ENCODE measurements around the gene SLC25A13. TPM values are rescaled to one million over a fixed set of nuclear protein-coding genes. Genes with fewer than 3 reads are reported as not detected.

Gene SLC25A13
- total and polyA plus RNA-seq, 2 of the 13 experiments (the other 11 are each of a cell fraction or from before 2014, with no cell fraction given), result 36.2 to 84.9 TPM

GRCh38 chr7:96312502-96312901, 9.4 kb downstream of the SLC25A13 start:
- Histone ChIP-seq H4K20me1 (ENCODE audit: insufficient read depth, low read length) (peaks cover 58% of the 10 kb centered on the region), H3K9me3 (ENCODE audit: low read length) (no peaks in the 10 kb centered on the region), H3K4me1 (ENCODE audit: insufficient read depth, low read length) (peaks cover 90% of the 10 kb centered on the region), H3K36me3 (replicated peaks in 1 of 2; ENCODE audit: control insufficient read depth in 1 of 2, insufficient read depth in 2 of 2, low read length in 2 of 2) (peaks cover 3 to 15% of the 10 kb centered on the region in 2 experiments; a peak in 4 of 5 replicates), H3K4me2 (ENCODE audit: low read depth, low read length) (no peak overlapping the region), H3K4me3 (replicated peaks in 1 of 3; ENCODE audit: insufficient read depth in 1 of 3, low read depth in 2 of 3, low read length in 3 of 3) (no peak overlapping the region), H3K27me3 (ENCODE audit: control insufficient read depth in 1 of 2, insufficient read depth in 2 of 2, low read length in 2 of 2) (no peaks in the 10 kb centered on the region), H3K79me2 (ENCODE audit: insufficient read depth, low read length) (peaks cover 97% of the 10 kb centered on the region), H3K27ac (ENCODE audit: extremely low read length, insufficient read depth, low read length) (no peak overlapping the region), H3K9ac (ENCODE audit: insufficient read depth, low read depth, low read length) (no peak overlapping the region), H2AFZ (ENCODE audit: low read length) (no peak overlapping the region)
- in situ Hi-C loops (cut with HindIII; ENCODE audit: extremely low pct_ligation_motif_present, low pct_unique_long_range_greater_than_20kb) (loop anchor here (25.0 kb wide), 1 partner anchor 700 kb away; the partner anchor contains the start of genes DLX5 and DLX6), intact Hi-C loops (cut with micrococcal nuclease; ENCODE audit: unreplicated experiment) (no loop called here)
- DNase-seq (ENCODE audit: low spot score) (no peak), ATAC-seq (no peak), FAIRE-seq (no peak)
- TF ChIP-seq LBX2 (CRISPR knock-in tag; IDR thresholded peaks at IDR 0.05; ENCODE audit: borderline replicate concordance) (no peak), KAT7 (CRISPR knock-in tag; IDR thresholded peaks at IDR 0.05; ENCODE audit: borderline replicate concordance) (no peak), HNF1A (IDR thresholded peaks at IDR 0.05; ENCODE audit: low read depth) (no peak), HNF1A (CRISPR knock-in tag; IDR thresholded peaks at IDR 0.05; ENCODE audit: borderline replicate concordance) (no peak), ELF1 (CRISPR knock-in tag; IDR thresholded peaks at IDR 0.05) (no peak), FOXA1 (IDR thresholded peaks at IDR 0.05) (no peak), FOXA1 (CRISPR knock-in tag; IDR thresholded peaks at IDR 0.05) (no peak), HES4 (CRISPR knock-in tag; IDR thresholded peaks at IDR 0.05; ENCODE audit: borderline replicate concordance) (no peak), SRF (IDR thresholded peaks at IDR 0.05; ENCODE audit: low read depth, low read length) (no peak), IKZF5 (CRISPR knock-in tag; IDR thresholded peaks at IDR 0.05) (no peak), EHMT2 (IDR thresholded peaks at IDR 0.05; ENCODE audit: borderline replicate concordance, low read depth, low read length) (no peak), BORCS8-MEF2B (CRISPR knock-in tag; IDR thresholded peaks at IDR 0.05) (no peak), ZNF780A (CRISPR knock-in tag; IDR thresholded peaks at IDR 0.05) (no peak)
- BruUV-seq (replicated peaks), result no TSS peak
- 96% methylated on average over 4 of the region's 4 CpGs for WGBS (ENCODE audit: low lambda C conversion rate)
- CTCF ChIA-PET (ENCODE audit: low intra/inter-chr PET ratio, low total read pairs), result no interaction called here
- POLR2A ChIA-PET, result interaction anchor here (0.9 to 1.4 kb wide), 3 partner anchors 9 to 694 kb away, joined by 3 to 6 read pairs (median 3); no protein-coding TSS in a partner anchor
